SU-DHL-6 (cell line): ENCODE results near the gene ZNF200.

Source experiments
- H2AFZ ChIP-seq: fragments of 200-600 bp; sonication (generic); 2 replicates; pipeline ENCODE4 v1.6.1; 2014; ENCODE audit warnings: low read depth, mild to moderate bottlenecking, moderate library complexity, mixed read lengths, antibody characterized with exemption, low read length; ENCODE audit not compliant: severe bottlenecking
- H3F3A ChIP-seq: fragments of 200-600 bp; shearing (Covaris generic); 2 replicates; pipeline ENCODE4 v1.6.0; 2016; ENCODE audit warnings: antibody characterized with exemption, mild to moderate bottlenecking; ENCODE audit not compliant: insufficient read depth
- H3K27ac ChIP-seq: fragments of 200-600 bp; sonication (generic); 2 replicates; pipeline ENCODE4 v1.5.1; 2016; ENCODE audit warnings: low read depth, mild to moderate bottlenecking, low read length, moderate library complexity, mixed read lengths
- H3K27me3 ChIP-seq: fragments of 200-600 bp; sonication (generic), shearing (Covaris generic); 2 replicates; pipeline ENCODE4 v1.6.0; 2014; ENCODE audit warnings: mild to moderate bottlenecking, low read length
- H3K36me3 ChIP-seq: fragments of 200-600 bp; sonication (generic); 2 replicates; pipeline ENCODE4 v1.6.1; 2014; ENCODE audit warnings: mild to moderate bottlenecking, low read length, mixed read lengths
- H3K4me2 ChIP-seq: fragments of 300-600, 200-600 bp; shearing (Covaris generic), sonication (generic); 2 replicates; pipeline ENCODE4 v1.6.0; 2014; ENCODE audit warnings: low read length, low read depth, mild to moderate bottlenecking; ENCODE audit not compliant: poor library complexity, severe bottlenecking
- H3K4me3 ChIP-seq: fragments of 200-600 bp; sonication (generic); 2 replicates; pipeline ENCODE4 v1.5.1; 2014; ENCODE audit warnings: antibody characterized with exemption, low read length, mild to moderate bottlenecking, mixed read lengths; ENCODE audit not compliant: insufficient read depth, poor library complexity, severe bottlenecking
- H3K79me2 ChIP-seq: fragments of 200-600 bp; sonication (generic); 2 replicates; pipeline ENCODE4 v1.6.1; 2014; ENCODE audit warnings: mild to moderate bottlenecking, low read length, moderate library complexity; ENCODE audit not compliant: insufficient read depth
- H3K9ac ChIP-seq: fragments of 200-600 bp; sonication (generic); 2 replicates; pipeline ENCODE4 v1.7.0; 2014; ENCODE audit warnings: mild to moderate bottlenecking, low read length
- H3K9me2 ChIP-seq: fragments of 200-600 bp; sonication (generic); replicated peaks from 2 replicates; pipeline ENCODE4 v1.6.1; 2014; ENCODE audit warnings: low read length; ENCODE audit not compliant: insufficient read depth
- H3K9me3 ChIP-seq: fragments of 200-600 bp; sonication (generic); 2 replicates; pipeline ENCODE4 v1.6.1; 2014; ENCODE audit warnings: low read length, mixed read lengths; ENCODE audit not compliant: insufficient read depth
- H4K20me1 ChIP-seq: fragments of 200-600 bp; sonication (generic); 2 replicates; pipeline ENCODE4 v1.6.1; 2014; ENCODE audit warnings: low read depth, mild to moderate bottlenecking, antibody characterized with exemption, low read length, moderate library complexity, mixed read lengths
- EZH2phosphoT487 ChIP-seq: fragments of 200-600 bp; sonication (generic), shearing (Covaris generic); conservative IDR thresholded peaks from 2 replicates; pipeline ENCODE4 v1.6.1; 2018; ENCODE audit warnings: mild to moderate bottlenecking, antibody characterized with exemption, low read length, moderate library complexity, mixed read lengths
- TF ChIP-seq, protein P1 (sequence below): fragments of 200-600 bp; sonication (generic); IDR thresholded peaks from one replicate; pipeline ENCODE4 v1.5.1; 2017; ENCODE audit warnings: antibody characterized with exemption, mild to moderate bottlenecking, low read length, moderate library complexity; ENCODE audit not compliant: insufficient read depth, poor library complexity, severe bottlenecking

Gene ZNF200

DNA sequence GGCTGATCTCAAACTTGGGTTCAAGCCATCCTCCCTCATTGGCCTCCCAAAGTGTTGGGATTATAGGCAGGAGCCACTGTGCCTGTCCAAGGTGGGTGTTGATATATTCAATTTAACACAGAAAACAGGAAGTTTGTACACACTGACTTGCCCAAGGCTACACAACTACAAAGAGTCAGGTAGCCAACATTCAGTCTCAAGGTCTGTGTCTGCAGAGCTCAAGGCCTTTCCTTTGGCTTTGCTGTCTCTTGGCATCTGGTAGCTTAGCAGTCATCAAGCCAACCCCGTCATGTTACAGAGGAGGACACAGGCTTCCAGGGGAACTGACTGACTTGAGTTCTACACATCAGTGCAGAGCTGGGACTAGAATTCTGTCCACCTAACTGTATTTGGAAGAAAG lies 33.3 kb upstream of the ZNF200 start:
- Histone ChIP-seq H3F3A (no peaks in the 10 kb centered on the region), H3K27me3 (no peaks in the 10 kb centered on the region), H3K9me3 (no peaks in the 10 kb centered on the region), H3K4me2 (no peak overlapping the region), H2AFZ (no peak overlapping the region), H3K4me3 (no peak overlapping the region), H3K36me3 (no peaks in the 10 kb centered on the region), H3K9me2 (no peaks in the 10 kb centered on the region), H3K27ac (no peak overlapping the region), H3K79me2 (no peaks in the 10 kb centered on the region), H3K9ac (no peak overlapping the region), H4K20me1 (no peaks in the 10 kb centered on the region)
- TF ChIP-seq EZH2phosphoT487, result no peak
- TF ChIP-seq, protein P1, sequence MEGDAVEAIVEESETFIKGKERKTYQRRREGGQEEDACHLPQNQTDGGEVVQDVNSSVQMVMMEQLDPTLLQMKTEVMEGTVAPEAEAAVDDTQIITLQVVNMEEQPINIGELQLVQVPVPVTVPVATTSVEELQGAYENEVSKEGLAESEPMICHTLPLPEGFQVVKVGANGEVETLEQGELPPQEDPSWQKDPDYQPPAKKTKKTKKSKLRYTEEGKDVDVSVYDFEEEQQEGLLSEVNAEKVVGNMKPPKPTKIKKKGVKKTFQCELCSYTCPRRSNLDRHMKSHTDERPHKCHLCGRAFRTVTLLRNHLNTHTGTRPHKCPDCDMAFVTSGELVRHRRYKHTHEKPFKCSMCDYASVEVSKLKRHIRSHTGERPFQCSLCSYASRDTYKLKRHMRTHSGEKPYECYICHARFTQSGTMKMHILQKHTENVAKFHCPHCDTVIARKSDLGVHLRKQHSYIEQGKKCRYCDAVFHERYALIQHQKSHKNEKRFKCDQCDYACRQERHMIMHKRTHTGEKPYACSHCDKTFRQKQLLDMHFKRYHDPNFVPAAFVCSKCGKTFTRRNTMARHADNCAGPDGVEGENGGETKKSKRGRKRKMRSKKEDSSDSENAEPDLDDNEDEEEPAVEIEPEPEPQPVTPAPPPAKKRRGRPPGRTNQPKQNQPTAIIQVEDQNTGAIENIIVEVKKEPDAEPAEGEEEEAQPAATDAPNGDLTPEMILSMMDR, result no peak

GRCh38 chr16:3266873-3267537 lies 32.0 kb upstream of the ZNF200 start:
- H3K9me2 ChIP-seq, result no peaks in the 10 kb centered on the region
- H3K79me2 ChIP-seq, result no peaks in the 10 kb centered on the region
- H3K27ac ChIP-seq, result no peak overlapping the region
- peak overlapping the region; percentile 21 for H2AFZ ChIP-seq
- no peaks in the 10 kb centered on the region for H4K20me1 ChIP-seq
- H3K4me2 ChIP-seq, result no peak overlapping the region
- H3F3A ChIP-seq, result peaks cover 9% of the 10 kb centered on the region
- no peak for TF ChIP-seq EZH2phosphoT487
- TF ChIP-seq, protein P1, result peak; percentile 68
- H3K9ac ChIP-seq, result no peak overlapping the region
- no peaks in the 10 kb centered on the region for H3K36me3 ChIP-seq
- H3K4me3 ChIP-seq, result no peak overlapping the region
- H3K9me3 ChIP-seq, result no peaks in the 10 kb centered on the region
- H3K27me3 ChIP-seq, result no peaks in the 10 kb centered on the region

GRCh38 chr16:3264137-3265036 lies 29.4 kb upstream of the ZNF200 start:
- no peaks in the 10 kb centered on the region for H3K9me3 ChIP-seq
- H3K36me3 ChIP-seq, result no peaks in the 10 kb centered on the region
- H3K4me3 ChIP-seq, result peak overlapping the region; percentile 79
- peak overlapping the region; percentile 72 for H3K4me2 ChIP-seq
- no peaks in the 10 kb centered on the region for H3K79me2 ChIP-seq
- H2AFZ ChIP-seq, result peak overlapping the region; percentile 78
- no peaks in the 10 kb centered on the region for H4K20me1 ChIP-seq
- H3K27ac ChIP-seq, result peak overlapping the region; percentile 76
- H3K27me3 ChIP-seq, result no peaks in the 10 kb centered on the region
- peaks cover 9% of the 10 kb centered on the region for H3F3A ChIP-seq
- peak overlapping the region; percentile 93 for H3K9ac ChIP-seq
- H3K9me2 ChIP-seq, result no peaks in the 10 kb centered on the region
- TF ChIP-seq, protein P1, result no peak
- TF ChIP-seq EZH2phosphoT487, result no peak
